ENCODE data around the gene DDC.
A peak's percentile ranks its signal among the peaks of the same experiment; 100 is the strongest.
"Not testable (repeated sequence)": the region's sequence is repeated elsewhere in the genome, so short reads cannot be mapped to it uniquely, and the experiment has no call there.

Gene DDC

GRCh38 chr7:50474382-50475160 is 90.6 kb downstream of the DDC start:
- in situ Hi-C loops (cut with HindIII; ENCODE audit: low pct_ligation_motif_present, low pct_unique_long_range_greater_than_20kb, low sequenced_read_pairs), result no loop called here
- DNase-seq, result no peak

GRCh38 chr7:50473531-50473930 is 91.7 kb downstream of the DDC start:
- no peak for DNase-seq
- in situ Hi-C loops (cut with HindIII; ENCODE audit: low pct_ligation_motif_present, low pct_unique_long_range_greater_than_20kb, low sequenced_read_pairs), result no loop called here

GRCh38 chr7:50472427-50472826 is 92.8 kb downstream of the DDC start:
- DNase-seq, result no peak
- in situ Hi-C loops (cut with HindIII; ENCODE audit: low pct_ligation_motif_present, low pct_unique_long_range_greater_than_20kb, low sequenced_read_pairs), result no loop called here

GRCh38 chr7:50471970-50472369 is 93.2 kb downstream of the DDC start:
- no peak for DNase-seq
- in situ Hi-C loops (cut with HindIII; ENCODE audit: low pct_ligation_motif_present, low pct_unique_long_range_greater_than_20kb, low sequenced_read_pairs), result no loop called here

- in situ Hi-C loops (cut with HindIII; ENCODE audit: low pct_ligation_motif_present, low pct_unique_long_range_greater_than_20kb, low sequenced_read_pairs), result no loop called here
Measured at GRCh38 chr7:50470250-50471163, 94.7 kb downstream of the DDC start.

GRCh38 chr7:50469181-50469580 is 96.0 kb downstream of the DDC start:
- in situ Hi-C loops (cut with HindIII; ENCODE audit: low pct_ligation_motif_present, low pct_unique_long_range_greater_than_20kb, low sequenced_read_pairs), result no loop called here

More at GRCh38 chr7:50470250-50471163, 94.7 kb downstream of the DDC start:
- no peak for DNase-seq

GRCh38 chr7:50467817-50468610 is 97.2 kb downstream of the DDC start:
- in situ Hi-C loops (cut with HindIII; ENCODE audit: low pct_ligation_motif_present, low pct_unique_long_range_greater_than_20kb, low sequenced_read_pairs), result no loop called here

More at GRCh38 chr7:50469181-50469580, 96.0 kb downstream of the DDC start:
- no peak for DNase-seq

GRCh38 chr7:50466815-50467585 is 98.2 kb downstream of the DDC start:
- no peak for DNase-seq
- in situ Hi-C loops (cut with HindIII; ENCODE audit: low pct_ligation_motif_present, low pct_unique_long_range_greater_than_20kb, low sequenced_read_pairs), result no loop called here

More at GRCh38 chr7:50467817-50468610, 97.2 kb downstream of the DDC start:
- peak; percentile 85 for DNase-seq

- no peak for DNase-seq
- in situ Hi-C loops (cut with HindIII; ENCODE audit: low pct_ligation_motif_present, low pct_unique_long_range_greater_than_20kb, low sequenced_read_pairs), result no loop called here
Measured at GRCh38 chr7:50463035-50463434, 102.2 kb downstream of the DDC start.

- in situ Hi-C loops (cut with HindIII; ENCODE audit: low pct_ligation_motif_present, low pct_unique_long_range_greater_than_20kb, low sequenced_read_pairs), result no loop called here
- DNase-seq, result no peak
Measured at GRCh38 chr7:50462361-50462760, 102.8 kb downstream of the DDC start.

- in situ Hi-C loops (cut with HindIII; ENCODE audit: low pct_ligation_motif_present, low pct_unique_long_range_greater_than_20kb, low sequenced_read_pairs), result no loop called here
- DNase-seq, result no peak
Measured at GRCh38 chr7:50461695-50462094, 103.5 kb downstream of the DDC start.

GRCh38 chr7:50459183-50459582 is 106.0 kb downstream of the DDC start:
- in situ Hi-C loops (cut with HindIII; ENCODE audit: low pct_ligation_motif_present, low pct_unique_long_range_greater_than_20kb, low sequenced_read_pairs); DNase-seq: not testable (repeated sequence)

GRCh38 chr7:50458651-50459050 is 106.6 kb downstream of the DDC start:
- DNase-seq; in situ Hi-C loops (cut with HindIII; ENCODE audit: low pct_ligation_motif_present, low pct_unique_long_range_greater_than_20kb, low sequenced_read_pairs): not testable (repeated sequence)

- no peak for DNase-seq
- in situ Hi-C loops (cut with HindIII; ENCODE audit: low pct_ligation_motif_present, low pct_unique_long_range_greater_than_20kb, low sequenced_read_pairs), result no loop called here
Measured at GRCh38 chr7:50456371-50457123, 108.7 kb downstream of the DDC start.

- in situ Hi-C loops (cut with HindIII; ENCODE audit: low pct_ligation_motif_present, low pct_unique_long_range_greater_than_20kb, low sequenced_read_pairs), result no loop called here
- no peak for DNase-seq
Measured at GRCh38 chr7:50455658-50456057, 109.5 kb downstream of the DDC start.

- in situ Hi-C loops (cut with HindIII; ENCODE audit: low pct_ligation_motif_present, low pct_unique_long_range_greater_than_20kb, low sequenced_read_pairs), result no loop called here
- DNase-seq, result no peak
Measured at GRCh38 chr7:50454968-50455367, 110.2 kb downstream of the DDC start.

- in situ Hi-C loops (cut with HindIII; ENCODE audit: low pct_ligation_motif_present, low pct_unique_long_range_greater_than_20kb, low sequenced_read_pairs), result no loop called here
- no peak for DNase-seq
Measured at GRCh38 chr7:50450590-50451032, 114.6 kb downstream of the DDC start.
